PC-9 (cell line): ENCODE data around the gene TMCC1.

Experiments used
- CTCF ChIP-seq: fragments of 200-600 bp; sonication (generic); conservative IDR thresholded peaks from 2 replicates; pipeline ENCODE4 v1.6.1; 2017; ENCODE audit warnings: mixed run types, antibody characterized with exemption, mild to moderate bottlenecking, moderate library complexity
- EZH2 ChIP-seq: fragments of 200-600 bp; sonication (generic); IDR thresholded peaks from 2 replicates; pipeline ENCODE4 v1.8.0; 2017; ENCODE audit warnings: antibody characterized with exemption, low read depth

DNA sequence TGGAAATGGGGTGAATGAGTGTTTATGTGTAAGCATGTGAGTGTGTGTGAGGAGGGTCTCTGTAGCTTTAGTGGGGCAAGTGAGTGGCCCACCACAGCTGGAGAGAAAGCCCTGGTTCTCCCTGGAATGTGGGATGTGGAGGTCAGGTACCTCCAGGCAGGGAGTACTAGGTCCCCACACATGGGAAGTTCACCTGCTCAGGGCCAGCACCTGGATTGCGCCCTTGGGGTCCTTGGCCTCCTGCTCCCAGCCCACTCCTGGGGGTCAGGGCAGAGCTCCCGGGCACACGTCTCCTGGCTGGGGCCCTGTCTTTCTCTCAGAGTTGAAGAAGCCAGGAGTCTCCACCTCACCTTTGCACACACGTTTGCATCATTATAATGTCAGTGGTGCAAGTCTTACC lies 40.0 kb upstream of the TMCC1 start:
- TF ChIP-seq EZH2, result no peak
- no peak for TF ChIP-seq CTCF
